Tibial nerve (tissue), 3 donors: ENCODE results near the gene MARK4.

Experiments used
- POLR2A ChIP-seq, 2 donors: fragments of 450-650 bp; IDR thresholded peaks; one replicate each; pipeline ENCODE4 v1.6.1; 2017; ENCODE audit warnings: antibody characterized with exemption in 2 of 2, mild to moderate bottlenecking in 2 of 2, moderate library complexity in 2 of 2
- TF ChIP-seq, protein P1 (sequence below), 5 experiments: fragments of 200-600 bp in 3 of 5; fragments of 450-650 bp in 2 of 5; sonication (generic) in 3 of 5; IDR thresholded peaks; one replicate each; pipeline ENCODE4 v1.5.1; 2016 to 2019; ENCODE audit warnings: antibody characterized with exemption in 5 of 5, mild to moderate bottlenecking in 3 of 5, moderate library complexity in 2 of 5

DNA sequence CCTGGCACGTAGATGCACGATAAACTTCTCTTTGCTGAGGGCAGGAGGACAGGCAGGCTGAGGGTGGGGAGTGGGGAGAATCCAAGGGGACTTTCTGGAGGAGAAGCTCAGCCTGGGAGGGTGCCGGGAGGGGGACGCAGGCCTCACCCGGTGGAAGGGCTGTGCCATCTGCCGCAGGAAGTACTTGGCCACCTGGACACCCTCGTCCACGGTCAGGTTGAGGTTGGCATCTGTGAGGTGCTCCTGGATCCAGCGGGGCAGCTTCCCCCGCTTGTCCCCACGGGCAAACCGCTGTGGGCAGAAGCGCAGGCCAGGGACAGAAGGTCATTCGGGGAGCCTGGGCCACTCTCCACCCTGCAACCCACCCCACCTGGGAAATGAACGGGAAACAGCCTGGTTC is 101.0 kb downstream of the MARK4 start:
- TF ChIP-seq POLR2A (IDR thresholded peaks at IDR 0.05), result no peak
- TF ChIP-seq, protein P1, sequence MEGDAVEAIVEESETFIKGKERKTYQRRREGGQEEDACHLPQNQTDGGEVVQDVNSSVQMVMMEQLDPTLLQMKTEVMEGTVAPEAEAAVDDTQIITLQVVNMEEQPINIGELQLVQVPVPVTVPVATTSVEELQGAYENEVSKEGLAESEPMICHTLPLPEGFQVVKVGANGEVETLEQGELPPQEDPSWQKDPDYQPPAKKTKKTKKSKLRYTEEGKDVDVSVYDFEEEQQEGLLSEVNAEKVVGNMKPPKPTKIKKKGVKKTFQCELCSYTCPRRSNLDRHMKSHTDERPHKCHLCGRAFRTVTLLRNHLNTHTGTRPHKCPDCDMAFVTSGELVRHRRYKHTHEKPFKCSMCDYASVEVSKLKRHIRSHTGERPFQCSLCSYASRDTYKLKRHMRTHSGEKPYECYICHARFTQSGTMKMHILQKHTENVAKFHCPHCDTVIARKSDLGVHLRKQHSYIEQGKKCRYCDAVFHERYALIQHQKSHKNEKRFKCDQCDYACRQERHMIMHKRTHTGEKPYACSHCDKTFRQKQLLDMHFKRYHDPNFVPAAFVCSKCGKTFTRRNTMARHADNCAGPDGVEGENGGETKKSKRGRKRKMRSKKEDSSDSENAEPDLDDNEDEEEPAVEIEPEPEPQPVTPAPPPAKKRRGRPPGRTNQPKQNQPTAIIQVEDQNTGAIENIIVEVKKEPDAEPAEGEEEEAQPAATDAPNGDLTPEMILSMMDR (IDR thresholded peaks at IDR 0.05), result no peak
